Stimulated activated CD4-positive, alpha-beta T cell treated with anti-CD3 and anti-CD28 coated beads, TNF-alpha, amount 100 ng/mL, for 4 hours (primary cell): Measurements from ENCODE around the gene TNP1.

ENCODE experiments used
- DNase-seq, 3 experiments: peaks; one replicate each; pipeline ENCODE4 v3.0.0-alpha.2; 2020; ENCODE audit warnings: low read depth in 3 of 3

The TNP1 gene, protein sequence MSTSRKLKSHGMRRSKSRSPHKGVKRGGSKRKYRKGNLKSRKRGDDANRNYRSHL

DNA sequence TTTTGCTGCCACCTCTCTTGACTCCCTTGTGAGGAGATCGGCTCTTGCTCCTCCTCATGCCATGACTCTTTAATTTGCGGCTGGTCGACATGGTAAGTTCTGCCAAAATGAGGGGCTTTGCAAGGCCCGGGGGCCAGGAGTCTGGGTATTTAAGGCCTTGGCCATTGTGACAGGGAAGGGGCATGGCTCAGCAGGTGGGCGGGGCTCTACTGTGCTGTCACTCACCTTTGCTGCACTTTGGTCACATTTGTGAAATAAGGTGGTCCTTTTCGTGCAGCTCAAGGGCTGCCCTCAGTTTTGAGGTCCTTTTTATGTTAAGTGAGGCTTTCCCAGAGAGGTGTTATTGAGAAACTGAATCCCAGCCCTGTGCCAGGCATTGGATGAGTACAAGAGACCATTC lies at the start of gene TNP1:
TNP1 (minus strand) TSS at position 121 of the 400 bp plus-strand sequence; CDS start at position 91, 30 bp downstream.
- no peak for DNase-seq

DNA sequence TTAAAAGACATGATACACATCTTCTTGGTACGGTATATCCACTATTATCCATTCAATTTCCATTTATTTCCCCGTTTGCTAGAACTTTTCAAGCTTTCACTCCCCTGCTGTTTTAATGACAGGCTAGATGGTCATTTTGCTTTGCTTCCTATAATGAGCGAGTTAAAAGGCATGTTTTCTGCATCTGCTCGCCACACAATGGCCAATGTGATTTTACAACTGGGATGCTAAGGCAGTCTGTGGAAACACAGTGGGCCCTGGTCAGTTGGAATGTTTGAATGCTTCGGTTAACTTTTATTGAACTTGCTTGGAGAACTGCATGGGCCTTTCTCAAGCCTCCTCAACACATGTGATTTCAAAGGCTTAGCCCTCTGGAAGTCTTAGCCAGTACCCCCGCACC lies 48.4 kb upstream of the TNP1 start:
- DNase-seq: no peak

DNA sequence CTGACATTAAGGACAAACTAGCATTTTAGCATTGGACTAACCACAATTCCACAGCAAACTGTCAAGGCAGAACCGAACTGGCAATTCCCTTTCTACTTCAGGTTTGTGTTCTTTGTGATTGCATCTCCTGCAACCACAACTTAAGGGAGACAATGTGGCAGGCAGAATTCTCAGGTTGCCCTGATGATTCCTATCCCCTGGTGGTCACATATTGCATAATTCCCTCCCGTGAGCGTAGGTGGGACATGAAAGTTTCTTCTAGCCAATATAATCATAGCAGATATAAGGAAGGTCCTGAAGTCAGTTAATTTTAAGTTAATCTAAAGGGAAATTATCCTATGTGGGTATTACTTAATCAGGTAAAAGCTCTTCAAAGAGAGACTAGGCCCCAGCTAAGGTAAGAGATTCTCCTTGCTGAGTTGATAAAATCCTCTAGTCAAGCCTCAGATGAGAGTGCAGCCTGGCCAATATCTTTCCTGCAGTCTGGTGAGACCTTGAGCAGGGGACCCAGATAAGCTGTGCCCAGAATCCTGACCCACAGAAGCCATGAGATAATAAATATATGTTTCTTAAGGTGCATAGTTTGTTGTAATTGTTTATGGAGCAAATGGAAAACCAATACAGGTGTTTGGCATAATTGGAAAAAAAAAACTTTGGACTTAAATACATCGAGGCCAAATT lies 45.9 kb upstream of the TNP1 start:
- no peak for DNase-seq

DNA sequence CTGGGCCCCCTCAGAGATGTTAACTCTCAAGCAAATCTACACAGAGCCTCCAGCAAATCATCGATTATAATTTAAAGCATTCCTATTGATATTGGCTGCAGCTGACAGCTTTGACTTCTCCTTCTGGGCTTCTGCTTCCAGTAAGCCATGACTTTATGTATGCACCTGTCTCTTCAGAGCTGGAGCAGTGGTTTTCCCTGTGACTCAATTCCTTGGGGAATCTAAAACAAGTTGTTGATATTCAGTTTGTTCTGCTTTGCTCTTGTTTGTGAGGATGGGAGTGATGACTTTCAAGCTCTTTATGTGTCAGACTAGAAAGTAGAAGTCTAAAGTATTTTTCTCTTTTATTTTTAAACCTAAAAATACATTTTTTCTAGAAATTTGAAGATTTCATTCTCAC lies 45.1 kb upstream of the TNP1 start:
- DNase-seq: no peak

DNA sequence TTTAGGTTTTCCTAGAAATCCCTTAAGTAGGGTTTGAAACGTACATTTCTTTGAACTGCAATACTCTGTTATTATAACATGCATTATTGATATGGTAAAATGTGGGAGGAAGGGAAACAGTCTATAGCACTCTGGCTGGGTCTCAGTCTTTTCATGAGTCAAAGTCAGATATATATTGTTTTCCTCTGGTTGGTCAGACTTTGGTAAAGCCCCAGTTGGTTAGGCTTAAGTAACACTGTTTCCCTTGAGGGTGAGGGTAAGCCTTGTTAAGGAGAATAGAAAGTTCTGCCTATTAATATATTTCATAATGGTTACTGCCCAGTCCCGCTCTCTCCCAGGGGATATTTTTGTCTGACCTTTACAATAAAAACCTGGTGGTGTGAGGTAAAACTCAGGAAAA lies 44.7 kb upstream of the TNP1 start:
- DNase-seq: no peak

DNA sequence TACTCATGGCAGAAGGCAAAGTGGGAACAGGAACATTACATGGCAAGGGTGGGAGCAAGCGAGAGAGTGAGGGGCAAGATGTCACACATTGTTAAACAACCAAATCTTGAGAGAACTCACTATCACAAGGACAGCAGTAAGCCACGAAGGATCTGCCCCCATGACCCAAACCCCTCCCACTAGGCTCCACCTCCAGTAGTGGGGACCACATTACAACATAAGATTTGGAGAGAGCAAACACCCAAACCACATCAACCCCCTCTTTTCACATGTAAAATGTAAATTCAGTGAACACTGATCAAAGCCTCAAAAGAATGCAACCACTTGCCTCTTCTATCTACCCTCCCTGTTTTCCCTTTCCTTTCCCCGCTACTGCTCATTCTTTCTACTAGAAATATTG lies 43.6 kb upstream of the TNP1 start:
- no peak for DNase-seq

DNA sequence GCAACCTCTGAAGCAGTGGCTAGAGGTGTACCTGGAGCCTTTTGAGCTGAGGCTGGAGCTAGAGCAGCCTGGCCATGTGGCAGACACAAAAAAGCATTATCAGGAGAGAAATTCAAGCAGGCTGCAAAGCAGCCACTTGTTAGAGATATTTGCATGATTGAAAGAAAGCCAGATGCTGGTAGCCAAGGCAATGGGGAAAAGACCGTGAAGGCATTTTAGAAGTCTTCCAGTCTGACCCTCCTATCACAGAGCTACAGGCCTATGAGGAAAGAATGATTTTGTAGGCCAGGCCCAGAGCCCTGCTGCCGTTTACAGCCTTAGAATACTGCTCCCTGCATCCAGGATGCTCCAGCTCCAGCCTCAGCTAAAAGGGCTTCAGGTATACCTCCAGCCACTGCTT lies 41.4 kb upstream of the TNP1 start:
- no peak for DNase-seq

DNA sequence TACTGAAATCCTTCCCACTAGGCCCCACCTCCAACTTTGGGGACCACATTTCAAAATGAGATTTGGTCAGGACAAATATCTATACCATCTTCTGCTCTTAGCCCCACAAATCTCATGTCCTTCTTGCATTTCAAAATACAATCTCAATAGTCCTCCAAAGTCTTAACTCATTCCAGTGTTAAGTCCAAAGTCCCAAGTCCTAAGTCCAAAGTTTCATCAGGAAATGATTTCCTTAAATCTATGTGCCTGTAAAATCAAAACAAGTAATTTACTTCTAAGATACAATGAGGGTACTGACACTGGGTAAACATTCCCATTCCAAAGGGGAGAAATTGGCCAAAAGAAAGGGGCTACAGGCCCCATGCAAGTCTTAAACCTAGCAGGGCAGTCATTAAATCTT lies 40.5 kb upstream of the TNP1 start:
- DNase-seq: no peak

DNA sequence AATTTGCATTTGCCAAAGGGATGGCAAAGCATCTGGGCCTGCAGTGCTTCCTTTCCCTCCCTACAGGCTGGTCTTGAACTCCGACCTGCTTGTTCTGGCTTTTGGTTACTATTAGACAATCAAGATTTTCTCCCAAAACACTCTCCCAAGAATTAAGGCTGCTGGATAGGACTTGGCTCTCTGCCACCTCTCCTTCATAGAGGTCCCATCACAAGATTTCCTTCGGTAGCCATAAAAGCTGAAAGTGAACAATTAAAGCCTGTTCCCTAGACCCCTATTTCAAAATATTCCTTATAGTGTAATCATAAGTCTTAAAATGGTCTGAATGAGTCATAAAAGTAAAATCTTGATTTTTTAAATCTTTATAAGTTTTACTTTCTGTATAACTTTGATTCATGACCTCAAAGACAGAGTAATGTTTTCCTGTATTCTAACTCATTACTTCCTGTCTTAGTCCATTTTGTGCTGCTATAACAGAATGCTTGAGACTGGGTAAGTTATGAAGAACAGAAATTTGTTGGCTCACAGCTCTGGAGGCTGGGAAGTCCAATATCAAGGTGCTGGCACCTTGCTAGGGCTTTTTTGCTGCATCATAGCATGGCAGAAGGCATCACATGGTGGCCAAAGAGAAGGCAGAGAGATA lies 37.8 kb upstream of the TNP1 start:
- no peak for DNase-seq

DNA sequence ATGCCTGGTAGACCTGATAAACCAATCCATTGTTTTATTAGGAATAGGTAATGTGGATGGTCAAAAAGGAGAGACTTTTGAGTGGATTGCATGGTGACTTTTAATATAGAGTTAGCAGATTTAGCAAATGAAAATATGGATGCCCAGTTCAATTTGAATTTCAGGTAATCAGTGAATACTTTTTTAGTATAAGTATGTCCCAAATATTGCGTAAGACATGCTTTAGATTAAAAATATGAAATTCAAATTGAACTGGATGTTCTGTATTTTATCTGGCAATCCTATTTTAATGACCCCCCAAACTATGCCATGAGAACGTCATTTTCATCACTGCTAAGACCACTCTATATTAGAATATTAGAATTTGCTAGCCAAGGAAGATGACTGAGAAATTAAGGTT lies 30.3 kb upstream of the TNP1 start:
- no peak for DNase-seq

DNA sequence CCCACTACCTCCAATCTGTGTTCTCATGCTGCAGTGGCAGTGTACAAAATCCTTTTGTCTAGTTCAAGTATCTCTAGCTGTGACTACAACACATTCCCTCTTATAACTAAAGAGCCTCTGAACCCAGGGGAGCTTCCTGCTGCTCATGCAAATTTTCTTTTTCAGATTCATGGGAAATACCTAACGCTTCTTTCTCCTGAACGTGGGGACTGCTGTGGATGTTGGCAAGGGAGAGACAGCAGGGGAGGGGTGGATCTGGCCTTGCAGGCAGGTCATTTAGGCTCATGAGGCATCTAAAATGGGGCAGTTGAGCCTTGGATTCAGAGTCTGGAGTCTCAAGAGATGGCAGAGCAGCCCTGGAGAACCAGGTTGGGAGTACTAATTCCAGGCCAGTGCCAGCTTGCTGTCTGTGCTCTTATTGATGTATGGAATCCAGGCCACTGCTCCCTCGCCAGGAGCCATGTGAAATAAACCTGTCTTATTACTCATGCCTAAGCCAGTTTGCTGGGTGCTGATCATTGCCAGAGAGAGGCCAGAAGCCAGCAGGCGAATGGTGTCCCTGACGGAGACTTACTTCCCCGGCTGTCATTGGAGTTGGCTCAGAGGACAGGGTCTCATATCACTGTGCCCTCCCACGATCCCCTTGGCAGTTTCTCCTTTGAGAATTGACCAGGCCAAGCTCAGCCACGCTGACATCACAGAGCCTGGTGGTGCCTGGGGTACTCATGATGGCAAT lies 29.2 kb upstream of the TNP1 start:
- no peak for DNase-seq

DNA sequence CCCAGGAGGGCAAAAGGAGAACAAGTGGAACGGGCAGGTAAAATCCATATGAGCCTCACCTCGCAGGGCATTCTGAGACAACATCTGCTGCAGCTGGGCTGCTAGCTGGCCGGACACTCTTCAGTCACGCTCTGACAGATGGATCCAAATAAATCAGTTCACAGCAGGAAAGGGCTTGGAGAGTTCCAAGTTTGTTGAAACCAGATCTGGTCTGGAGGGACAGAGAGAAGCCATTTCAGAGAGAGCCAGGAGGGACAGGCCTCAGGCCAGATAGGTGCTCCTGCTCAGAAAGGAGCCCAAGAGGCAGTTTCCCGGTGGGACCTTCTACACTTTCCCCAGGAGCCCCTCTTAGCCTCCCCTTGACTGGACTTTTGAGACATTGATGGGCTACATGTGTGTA lies 28.2 kb upstream of the TNP1 start:
- DNase-seq: no peak

DNA sequence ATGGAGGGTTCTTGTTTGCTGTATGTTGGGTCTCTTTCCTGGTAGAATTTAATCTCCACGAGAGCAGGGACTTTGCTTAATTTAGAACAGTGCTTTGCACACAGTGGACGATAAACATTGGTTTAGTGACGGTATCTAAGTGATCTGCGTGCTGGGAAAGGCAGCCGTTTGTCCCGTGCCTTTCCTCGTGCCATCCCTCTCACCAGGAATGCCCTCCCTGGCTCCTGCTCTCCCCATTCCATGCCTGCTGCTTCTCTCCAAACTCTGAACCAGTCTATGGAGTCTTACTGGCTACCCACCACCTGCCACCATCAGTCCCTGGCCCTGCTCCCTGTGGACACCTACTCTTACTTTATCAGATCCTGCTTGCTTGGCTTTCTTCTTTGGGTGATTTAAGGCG lies 27.3 kb upstream of the TNP1 start:
- no peak for DNase-seq

DNA sequence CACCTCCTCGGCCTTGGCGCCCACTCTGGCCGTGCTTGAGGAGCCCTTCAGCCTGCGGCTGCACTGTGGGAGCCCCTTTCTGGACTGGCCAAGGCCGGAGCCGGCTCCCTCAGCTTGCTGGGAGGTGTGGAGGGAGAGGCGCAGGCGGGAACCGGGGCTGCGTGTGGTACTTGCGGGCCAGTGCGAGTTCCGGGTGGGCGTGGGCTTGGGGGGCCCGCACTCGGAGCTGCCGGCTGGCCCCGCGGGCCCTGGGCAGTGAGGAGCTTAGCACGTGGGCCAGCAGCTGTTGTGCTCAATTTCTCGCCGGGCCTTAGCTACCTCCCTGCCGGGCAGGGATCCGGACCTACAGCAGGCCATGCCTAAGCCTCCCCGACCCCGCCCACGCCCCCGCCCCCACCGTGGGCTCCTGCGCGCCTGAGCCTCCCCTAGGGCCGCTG lies 25.3 kb upstream of the TNP1 start:
- no peak for DNase-seq

DNA sequence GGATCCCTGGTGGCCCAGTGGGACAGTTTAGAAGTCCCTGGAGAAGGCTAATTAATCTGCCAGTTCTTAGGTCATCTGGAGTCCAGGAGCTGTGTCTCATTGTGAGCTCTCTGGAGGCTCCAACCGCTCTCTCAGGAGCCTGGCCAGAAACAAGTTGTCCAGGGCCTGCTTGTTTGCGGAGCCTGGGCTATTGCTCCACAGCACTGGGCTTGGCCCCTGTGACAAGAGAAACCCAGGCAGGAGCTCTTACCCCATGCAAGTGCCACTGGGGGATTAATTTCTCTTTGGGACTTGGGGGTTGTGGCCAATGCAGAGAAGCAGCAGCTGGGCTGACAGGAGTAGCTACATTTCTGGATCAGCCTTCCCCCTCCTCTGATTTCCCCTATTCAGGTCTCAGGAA lies 24.5 kb upstream of the TNP1 start:
- no peak for DNase-seq

DNA sequence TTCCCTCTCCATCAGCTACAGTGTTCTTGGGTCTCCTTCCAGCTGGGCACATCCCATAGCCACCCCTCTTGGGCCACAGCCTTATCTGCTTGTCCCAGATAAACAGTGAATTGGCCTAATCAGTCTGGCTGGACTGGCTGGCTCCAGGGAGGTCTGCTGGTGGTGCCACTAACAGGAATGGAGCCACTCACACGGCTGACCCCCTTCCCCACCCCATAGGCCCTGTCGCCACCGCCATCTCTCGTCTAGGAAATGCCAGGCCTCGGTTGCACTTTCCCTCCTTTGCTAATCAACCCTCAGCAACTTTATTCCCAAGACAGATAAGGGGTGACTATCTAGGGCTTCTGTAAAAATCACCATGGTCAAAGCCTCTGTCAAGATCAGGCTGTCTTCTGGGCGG lies 23.0 kb upstream of the TNP1 start:
- no peak for DNase-seq

DNA sequence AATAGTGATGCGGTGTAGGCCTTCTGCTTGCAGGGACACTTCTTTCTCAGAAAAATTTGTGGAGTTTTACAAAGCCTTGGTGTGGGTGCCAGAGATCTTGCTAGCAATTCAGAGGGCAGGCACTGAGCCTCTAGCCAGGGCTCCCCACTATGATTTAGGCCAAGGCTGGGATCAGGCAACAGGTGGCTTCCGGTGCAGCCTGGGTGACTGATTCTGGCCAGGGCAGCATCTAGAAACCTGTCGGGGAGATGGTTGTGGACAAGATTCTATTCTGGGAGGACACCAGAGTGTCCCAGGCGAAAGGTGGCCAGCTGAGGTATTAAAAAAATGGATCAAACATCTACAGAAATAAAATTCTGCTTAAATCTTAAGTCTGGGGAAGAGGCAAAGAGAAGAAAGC lies 21.5 kb upstream of the TNP1 start:
- no peak for DNase-seq

DNA sequence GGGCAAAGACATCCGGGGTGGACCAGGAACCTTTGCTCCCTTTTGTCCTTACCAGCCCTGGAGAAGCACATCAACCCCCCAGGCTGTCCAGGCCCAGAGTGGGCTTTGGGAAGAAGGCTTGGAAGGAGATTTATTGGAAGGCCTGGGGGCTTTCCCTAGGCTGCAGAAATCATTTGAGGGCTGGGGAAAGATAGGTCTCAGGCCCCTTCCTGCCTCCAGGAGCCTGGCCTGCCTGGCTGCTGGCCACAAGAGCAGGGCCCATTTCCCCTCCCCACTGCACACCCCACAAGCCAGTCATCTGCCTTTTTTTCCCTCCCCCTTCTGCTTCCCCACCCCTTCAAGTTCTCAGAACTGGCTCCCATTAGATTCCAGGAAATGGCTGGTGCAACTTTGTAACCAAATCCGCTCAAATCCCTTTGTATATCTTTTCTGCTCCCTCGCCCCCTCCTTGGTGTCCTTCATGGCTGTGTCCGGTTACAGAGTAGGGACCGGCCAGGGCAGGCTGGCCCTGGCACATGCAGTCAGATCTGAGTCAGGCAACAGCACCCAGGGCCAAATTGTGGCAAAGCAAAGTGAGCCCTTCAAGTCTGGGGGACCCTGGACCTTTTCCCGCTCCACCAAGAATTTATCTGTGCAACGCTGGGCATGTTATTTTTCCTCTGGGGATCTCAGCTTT lies 20.8 kb upstream of the TNP1 start:
- no peak for DNase-seq

DNA sequence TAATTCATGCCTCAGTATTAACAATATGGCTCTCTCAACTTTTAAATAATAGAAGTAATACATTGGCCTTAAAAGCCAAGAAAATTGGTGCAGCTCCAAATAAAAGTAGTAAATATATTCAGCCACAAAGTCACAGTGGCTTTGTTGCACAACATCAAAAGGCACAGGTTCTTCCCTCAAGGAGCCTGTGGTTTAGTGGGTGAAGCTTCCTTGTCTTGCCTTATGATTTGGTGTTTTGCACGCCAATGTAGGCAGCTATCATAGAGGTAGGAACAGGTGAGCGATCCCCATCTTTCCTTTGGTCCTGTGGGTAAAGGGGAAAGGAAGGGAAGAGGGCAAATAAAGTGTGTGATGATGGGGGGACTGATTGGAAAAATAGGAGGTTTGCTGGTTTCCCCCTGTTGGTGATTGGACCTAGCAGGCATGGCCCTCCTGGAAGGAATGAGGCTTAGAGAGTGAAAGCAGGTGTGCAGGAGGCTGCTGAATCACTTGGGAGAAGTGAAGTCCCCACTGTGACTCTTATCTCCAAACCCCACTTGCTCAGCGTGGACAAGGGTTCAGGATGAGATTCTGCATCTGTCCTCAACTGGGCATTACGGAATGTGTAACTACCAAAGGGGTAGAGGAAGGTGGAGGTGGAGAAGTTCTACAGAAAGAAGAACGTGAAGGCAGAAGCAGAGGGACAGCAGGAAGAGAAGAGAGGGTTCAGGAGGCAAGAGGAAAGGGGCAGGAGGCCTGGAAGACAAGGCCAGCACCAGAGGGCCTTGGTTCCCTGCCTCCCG lies 20.1 kb upstream of the TNP1 start:
- no peak for DNase-seq

DNA sequence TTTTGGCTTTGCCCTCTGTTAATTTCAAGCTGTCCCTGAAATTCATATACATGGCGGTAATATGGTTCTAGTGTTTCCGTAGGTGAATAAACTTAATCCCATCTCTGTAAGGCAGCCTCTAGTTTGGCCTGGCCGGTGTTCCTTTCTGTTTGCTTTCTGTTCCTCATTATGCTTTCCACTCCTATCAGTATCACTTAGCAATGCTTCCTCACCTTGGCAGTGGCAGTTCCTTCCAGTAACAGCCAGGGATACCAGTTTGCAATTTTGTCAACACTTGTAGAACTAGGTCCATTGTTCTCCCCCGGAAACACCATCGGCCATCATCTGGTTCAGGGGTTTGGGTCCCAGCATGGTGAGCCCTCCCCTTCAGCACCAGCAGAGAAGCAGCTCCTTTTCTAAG lies 18.2 kb upstream of the TNP1 start:
- DNase-seq: no peak

DNA sequence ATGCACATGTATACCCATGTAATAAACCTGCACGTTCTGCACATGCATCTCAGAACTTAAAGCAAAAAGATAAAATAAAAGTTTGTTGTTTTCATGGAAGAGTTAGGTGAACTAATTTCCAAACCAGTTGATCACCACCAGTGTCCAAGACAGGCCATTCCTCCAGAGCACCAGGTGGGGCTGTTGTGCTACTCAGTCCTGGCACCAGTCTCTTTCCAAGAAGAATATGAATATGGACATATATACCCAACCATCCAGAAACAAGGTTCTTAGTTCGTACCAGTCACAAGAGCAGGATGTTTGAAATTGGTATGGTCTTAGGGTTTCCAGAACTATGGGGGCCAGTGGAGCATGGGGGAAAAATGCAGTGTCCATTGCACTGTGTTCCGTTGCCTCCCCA lies 17.2 kb upstream of the TNP1 start:
- no peak for DNase-seq

DNA sequence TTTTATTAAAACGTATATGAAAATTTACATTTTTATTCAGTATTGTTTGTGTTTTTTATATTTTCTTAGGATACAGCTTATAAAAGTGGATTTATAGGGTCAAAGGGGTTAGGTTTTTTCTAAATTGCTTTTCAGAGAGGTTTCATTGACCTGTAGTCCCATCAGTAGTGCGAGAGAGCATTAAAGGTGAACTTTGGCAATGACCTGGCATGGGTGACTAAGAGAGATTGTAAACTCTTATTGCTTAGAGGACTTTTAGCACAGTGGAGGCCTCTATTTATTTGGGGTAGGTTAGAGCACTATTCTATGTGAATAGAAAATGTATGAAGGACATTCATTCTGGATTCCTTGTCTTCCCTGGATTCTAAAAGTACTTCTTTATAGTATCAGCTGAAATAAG lies 16.0 kb upstream of the TNP1 start:
- DNase-seq: no peak
